ENCODE measurements around the gene PPM1J. TPM values are rescaled to one million over a fixed set of nuclear protein-coding genes. Genes with fewer than 3 reads are reported as not detected.

PPM1J gene
- total and polyA plus RNA-seq, 9 of the 15 experiments (the other 6 are each of a cell fraction or from before 2014, with no cell fraction given): 0.25 to 10.5 (median 4.2) TPM

DNA sequence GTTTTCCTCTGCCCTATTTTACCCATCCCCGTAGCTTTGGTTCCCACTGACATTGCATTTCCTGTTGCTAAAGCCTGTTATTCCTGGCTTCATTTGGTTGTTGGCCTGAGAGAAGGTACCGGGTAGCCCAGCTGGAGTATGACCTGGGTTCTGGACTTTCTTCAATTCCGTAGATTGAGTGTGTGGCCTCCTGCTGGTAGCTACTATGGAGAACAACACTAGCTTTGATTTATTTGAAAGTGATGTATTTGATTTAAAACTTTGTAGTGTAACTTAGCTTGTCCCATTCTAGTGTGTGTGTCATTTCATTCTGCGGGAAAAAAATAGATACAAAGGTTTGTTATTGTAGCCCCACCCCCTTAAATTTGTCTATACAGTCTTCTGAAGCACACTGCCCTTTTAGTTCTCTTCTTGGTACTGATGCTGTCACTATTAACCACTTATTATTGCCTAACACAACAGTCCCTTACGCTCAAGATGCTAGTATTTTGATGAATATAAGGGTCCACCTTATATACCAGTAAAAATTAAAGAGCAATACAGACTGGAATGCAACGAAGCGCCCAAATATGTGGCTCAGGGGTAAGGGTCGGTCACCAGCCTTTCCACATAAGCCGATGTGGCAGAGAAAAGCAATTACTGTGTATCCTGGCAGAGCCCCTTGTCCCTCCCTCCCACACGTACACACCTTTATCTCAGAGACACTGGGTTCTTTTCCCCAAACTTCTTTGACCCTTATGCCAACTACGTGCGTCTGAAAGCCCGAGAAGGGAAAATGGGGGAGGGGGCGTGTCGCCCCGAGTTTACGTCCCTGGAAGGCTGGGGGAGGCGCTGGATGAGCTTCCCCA lies 41.3 kb downstream of the PPM1J start (continued):
- TF ChIP-seq, protein P1, sequence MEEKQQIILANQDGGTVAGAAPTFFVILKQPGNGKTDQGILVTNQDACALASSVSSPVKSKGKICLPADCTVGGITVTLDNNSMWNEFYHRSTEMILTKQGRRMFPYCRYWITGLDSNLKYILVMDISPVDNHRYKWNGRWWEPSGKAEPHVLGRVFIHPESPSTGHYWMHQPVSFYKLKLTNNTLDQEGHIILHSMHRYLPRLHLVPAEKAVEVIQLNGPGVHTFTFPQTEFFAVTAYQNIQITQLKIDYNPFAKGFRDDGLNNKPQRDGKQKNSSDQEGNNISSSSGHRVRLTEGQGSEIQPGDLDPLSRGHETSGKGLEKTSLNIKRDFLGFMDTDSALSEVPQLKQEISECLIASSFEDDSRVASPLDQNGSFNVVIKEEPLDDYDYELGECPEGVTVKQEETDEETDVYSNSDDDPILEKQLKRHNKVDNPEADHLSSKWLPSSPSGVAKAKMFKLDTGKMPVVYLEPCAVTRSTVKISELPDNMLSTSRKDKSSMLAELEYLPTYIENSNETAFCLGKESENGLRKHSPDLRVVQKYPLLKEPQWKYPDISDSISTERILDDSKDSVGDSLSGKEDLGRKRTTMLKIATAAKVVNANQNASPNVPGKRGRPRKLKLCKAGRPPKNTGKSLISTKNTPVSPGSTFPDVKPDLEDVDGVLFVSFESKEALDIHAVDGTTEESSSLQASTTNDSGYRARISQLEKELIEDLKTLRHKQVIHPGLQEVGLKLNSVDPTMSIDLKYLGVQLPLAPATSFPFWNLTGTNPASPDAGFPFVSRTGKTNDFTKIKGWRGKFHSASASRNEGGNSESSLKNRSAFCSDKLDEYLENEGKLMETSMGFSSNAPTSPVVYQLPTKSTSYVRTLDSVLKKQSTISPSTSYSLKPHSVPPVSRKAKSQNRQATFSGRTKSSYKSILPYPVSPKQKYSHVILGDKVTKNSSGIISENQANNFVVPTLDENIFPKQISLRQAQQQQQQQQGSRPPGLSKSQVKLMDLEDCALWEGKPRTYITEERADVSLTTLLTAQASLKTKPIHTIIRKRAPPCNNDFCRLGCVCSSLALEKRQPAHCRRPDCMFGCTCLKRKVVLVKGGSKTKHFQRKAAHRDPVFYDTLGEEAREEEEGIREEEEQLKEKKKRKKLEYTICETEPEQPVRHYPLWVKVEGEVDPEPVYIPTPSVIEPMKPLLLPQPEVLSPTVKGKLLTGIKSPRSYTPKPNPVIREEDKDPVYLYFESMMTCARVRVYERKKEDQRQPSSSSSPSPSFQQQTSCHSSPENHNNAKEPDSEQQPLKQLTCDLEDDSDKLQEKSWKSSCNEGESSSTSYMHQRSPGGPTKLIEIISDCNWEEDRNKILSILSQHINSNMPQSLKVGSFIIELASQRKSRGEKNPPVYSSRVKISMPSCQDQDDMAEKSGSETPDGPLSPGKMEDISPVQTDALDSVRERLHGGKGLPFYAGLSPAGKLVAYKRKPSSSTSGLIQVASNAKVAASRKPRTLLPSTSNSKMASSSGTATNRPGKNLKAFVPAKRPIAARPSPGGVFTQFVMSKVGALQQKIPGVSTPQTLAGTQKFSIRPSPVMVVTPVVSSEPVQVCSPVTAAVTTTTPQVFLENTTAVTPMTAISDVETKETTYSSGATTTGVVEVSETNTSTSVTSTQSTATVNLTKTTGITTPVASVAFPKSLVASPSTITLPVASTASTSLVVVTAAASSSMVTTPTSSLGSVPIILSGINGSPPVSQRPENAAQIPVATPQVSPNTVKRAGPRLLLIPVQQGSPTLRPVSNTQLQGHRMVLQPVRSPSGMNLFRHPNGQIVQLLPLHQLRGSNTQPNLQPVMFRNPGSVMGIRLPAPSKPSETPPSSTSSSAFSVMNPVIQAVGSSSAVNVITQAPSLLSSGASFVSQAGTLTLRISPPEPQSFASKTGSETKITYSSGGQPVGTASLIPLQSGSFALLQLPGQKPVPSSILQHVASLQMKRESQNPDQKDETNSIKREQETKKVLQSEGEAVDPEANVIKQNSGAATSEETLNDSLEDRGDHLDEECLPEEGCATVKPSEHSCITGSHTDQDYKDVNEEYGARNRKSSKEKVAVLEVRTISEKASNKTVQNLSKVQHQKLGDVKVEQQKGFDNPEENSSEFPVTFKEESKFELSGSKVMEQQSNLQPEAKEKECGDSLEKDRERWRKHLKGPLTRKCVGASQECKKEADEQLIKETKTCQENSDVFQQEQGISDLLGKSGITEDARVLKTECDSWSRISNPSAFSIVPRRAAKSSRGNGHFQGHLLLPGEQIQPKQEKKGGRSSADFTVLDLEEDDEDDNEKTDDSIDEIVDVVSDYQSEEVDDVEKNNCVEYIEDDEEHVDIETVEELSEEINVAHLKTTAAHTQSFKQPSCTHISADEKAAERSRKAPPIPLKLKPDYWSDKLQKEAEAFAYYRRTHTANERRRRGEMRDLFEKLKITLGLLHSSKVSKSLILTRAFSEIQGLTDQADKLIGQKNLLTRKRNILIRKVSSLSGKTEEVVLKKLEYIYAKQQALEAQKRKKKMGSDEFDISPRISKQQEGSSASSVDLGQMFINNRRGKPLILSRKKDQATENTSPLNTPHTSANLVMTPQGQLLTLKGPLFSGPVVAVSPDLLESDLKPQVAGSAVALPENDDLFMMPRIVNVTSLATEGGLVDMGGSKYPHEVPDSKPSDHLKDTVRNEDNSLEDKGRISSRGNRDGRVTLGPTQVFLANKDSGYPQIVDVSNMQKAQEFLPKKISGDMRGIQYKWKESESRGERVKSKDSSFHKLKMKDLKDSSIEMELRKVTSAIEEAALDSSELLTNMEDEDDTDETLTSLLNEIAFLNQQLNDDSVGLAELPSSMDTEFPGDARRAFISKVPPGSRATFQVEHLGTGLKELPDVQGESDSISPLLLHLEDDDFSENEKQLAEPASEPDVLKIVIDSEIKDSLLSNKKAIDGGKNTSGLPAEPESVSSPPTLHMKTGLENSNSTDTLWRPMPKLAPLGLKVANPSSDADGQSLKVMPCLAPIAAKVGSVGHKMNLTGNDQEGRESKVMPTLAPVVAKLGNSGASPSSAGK (IDR thresholded peaks at IDR 0.05): no peak
- no peak; the same call in 1 of the 2 replicates for TF ChIP-seq ZNF133 (CRISPR knock-in tag; IDR thresholded peaks at IDR 0.05)
- TF ChIP-seq, protein P2, sequence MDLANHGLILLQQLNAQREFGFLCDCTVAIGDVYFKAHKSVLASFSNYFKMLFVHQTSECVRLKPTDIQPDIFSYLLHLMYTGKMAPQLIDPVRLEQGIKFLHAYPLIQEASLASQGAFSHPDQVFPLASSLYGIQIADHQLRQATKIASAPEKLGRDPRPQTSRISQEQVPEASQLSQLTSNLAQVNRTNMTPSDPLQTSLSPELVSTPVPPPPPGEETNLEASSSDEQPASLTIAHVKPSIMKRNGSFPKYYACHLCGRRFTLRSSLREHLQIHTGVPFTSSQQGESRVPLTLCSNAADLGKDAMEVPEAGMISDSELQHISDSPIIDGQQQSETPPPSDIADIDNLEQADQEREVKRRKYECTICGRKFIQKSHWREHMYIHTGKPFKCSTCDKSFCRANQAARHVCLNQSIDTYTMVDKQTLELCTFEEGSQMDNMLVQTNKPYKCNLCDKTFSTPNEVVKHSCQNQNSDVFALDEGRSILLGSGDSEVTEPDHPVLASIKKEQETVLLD (IDR thresholded peaks at IDR 0.05): no peak
- TF ChIP-seq U2AF1 (optimal IDR thresholded peaks at IDR 0.05; ENCODE audit: low read depth, low read length): no peak
- 0 out of 2 replicates have a peak, but pooled peaks have one; percentile 5 for TF ChIP-seq JUN (IDR thresholded peaks at IDR 0.05; ENCODE audit: borderline replicate concordance, low read depth, low read length)
- TF ChIP-seq JUN (CRISPR knock-in tag; IDR thresholded peaks at IDR 0.05; ENCODE audit: borderline replicate concordance): no peak
- TF ChIP-seq SREBF2 (CRISPR knock-in tag; IDR thresholded peaks at IDR 0.05): no peak
- no peak for TF ChIP-seq CHD2 (IDR thresholded peaks at IDR 0.05; ENCODE audit: low read depth, low read length)
- no peak for TF ChIP-seq ZNF507 (tag; conservative IDR thresholded peaks at IDR 0.05)
- no peak for TF ChIP-seq ZNF174 (CRISPR knock-in tag; IDR thresholded peaks at IDR 0.05)
- no peak for TF ChIP-seq BACH1 (tag; IDR thresholded peaks at IDR 0.05)
- no peak; the same call in 1 of the 2 replicates for TF ChIP-seq CCAR2 (IDR thresholded peaks at IDR 0.05; ENCODE audit: low read depth, low read length)
- no peak for TF ChIP-seq HDGF (IDR thresholded peaks at IDR 0.05)
- TF ChIP-seq SP1 (CRISPR knock-in tag; IDR thresholded peaks at IDR 0.05): 0 out of 2 replicates have a peak, but pooled peaks have one; percentile 6
- no peak for TF ChIP-seq XRCC5 (IDR thresholded peaks at IDR 0.05; ENCODE audit: low read depth, low read length)
